ENCODE data around the gene RPF1. TPM values are rescaled to one million over a fixed set of nuclear protein-coding genes. Genes with fewer than 3 reads are reported as not detected.

RPF1 gene
- total RNA-seq, 1 experiment from 2014 or later = 36.1 TPM

GRCh38 chr1:84509029-84509428 is 30.0 kb downstream of the RPF1 start:
- Histone ChIP-seq H3T11ph (ENCODE audit: low read length) (no peak overlapping the region), H3K9ac (ENCODE audit: extremely low read depth, insufficient read length, low read length) (no peak overlapping the region), H3K4ac (ENCODE audit: low read depth, low read length) (no peak overlapping the region), H3K56ac (ENCODE audit: insufficient read length, low read depth, low read length) (no peak overlapping the region), H2BK20ac (ENCODE audit: low read depth, low read length, poor library complexity, severe bottlenecking) (no peak overlapping the region), H3K23ac (ENCODE audit: insufficient read length, low read depth, low read length) (no peak overlapping the region), H4K8ac (replicated peaks; ENCODE audit: insufficient read length, low read depth, low read length) (no peak overlapping the region), H4K91ac (ENCODE audit: insufficient read length, low read depth, low read length) (no peak overlapping the region), H3K14ac (ENCODE audit: insufficient read depth, low read length) (no peak overlapping the region), H3K18ac (ENCODE audit: insufficient read length, low read depth, low read length) (no peak overlapping the region), H3K27me3 (ENCODE audit: insufficient read depth, low read length) (no peaks in the 10 kb centered on the region), H3K4me1 (ENCODE audit: insufficient read depth, low read length) (no peaks in the 10 kb centered on the region), H4K20me1 (ENCODE audit: control insufficient read depth, insufficient read depth, insufficient read length) (no peaks in the 10 kb centered on the region), H3K4me2 (ENCODE audit: insufficient read depth, insufficient read length, low read length) (no peak overlapping the region), H2AFZ (ENCODE audit: low read length) (no peak overlapping the region), H2BK5ac (ENCODE audit: insufficient read length, low read length) (no peak overlapping the region), H3K79me1 (ENCODE audit: insufficient read depth, low read depth, low read length, poor library complexity, severe bottlenecking) (no peaks in the 10 kb centered on the region), H3K9me3 (ENCODE audit: control insufficient read depth, low read depth, low read length) (no peaks in the 10 kb centered on the region), H2BK120ac (ENCODE audit: low read depth, low read length, poor library complexity, severe bottlenecking) (no peak overlapping the region), H2BK15ac (ENCODE audit: low read depth, low read length) (no peak overlapping the region), H2BK12ac (ENCODE audit: insufficient read length, low read depth, low read length) (no peak overlapping the region), H2AK5ac (ENCODE audit: insufficient read length, low read length) (no peak overlapping the region), H3K27ac (ENCODE audit: insufficient read length, low read depth, low read length) (no peak overlapping the region), H4K5ac (ENCODE audit: insufficient read length, low read depth, low read length) (no peak overlapping the region), H3K23me2 (ENCODE audit: insufficient read length, low read depth, low read length, poor library complexity, severe bottlenecking) (peaks cover 4% of the 10 kb centered on the region), H3K79me2 (ENCODE audit: insufficient read depth, low read length) (peaks cover 8% of the 10 kb centered on the region; the same call in 1 of the 2 replicates)
- Mint-ChIP-seq H3K27ac (no peak overlapping the region), H3K4me1 (peaks cover 12 to 17% of the 10 kb centered on the region in 2 experiments), H3K4me3 (no peak overlapping the region), H3K27me3 (ENCODE audit: low read depth) (no peaks in the 10 kb centered on the region; the same call in 1 of the 2 replicates), H3K9me3 (peaks cover 16 to 18% of the 10 kb centered on the region in 2 experiments), H3K36me3 (ENCODE audit: insufficient read depth in 1 of 3, low read depth in 3 of 3) (peaks cover 5 to 11% (median 5%) of the 10 kb centered on the region in 3 experiments; a peak in 6 of 7 replicates)
- no CpG with 5 or more reads among the region's 4 CpGs for WGBS (ENCODE audit: extremely low coverage, insufficient read length, low lambda C conversion rate)
- no peak for DNase-seq
- no peak for TF ChIP-seq CTCF (conservative IDR thresholded peaks at IDR 0.05)
